ENCODE data around the gene RANBP3.

- TF ChIP-seq, protein P1, sequence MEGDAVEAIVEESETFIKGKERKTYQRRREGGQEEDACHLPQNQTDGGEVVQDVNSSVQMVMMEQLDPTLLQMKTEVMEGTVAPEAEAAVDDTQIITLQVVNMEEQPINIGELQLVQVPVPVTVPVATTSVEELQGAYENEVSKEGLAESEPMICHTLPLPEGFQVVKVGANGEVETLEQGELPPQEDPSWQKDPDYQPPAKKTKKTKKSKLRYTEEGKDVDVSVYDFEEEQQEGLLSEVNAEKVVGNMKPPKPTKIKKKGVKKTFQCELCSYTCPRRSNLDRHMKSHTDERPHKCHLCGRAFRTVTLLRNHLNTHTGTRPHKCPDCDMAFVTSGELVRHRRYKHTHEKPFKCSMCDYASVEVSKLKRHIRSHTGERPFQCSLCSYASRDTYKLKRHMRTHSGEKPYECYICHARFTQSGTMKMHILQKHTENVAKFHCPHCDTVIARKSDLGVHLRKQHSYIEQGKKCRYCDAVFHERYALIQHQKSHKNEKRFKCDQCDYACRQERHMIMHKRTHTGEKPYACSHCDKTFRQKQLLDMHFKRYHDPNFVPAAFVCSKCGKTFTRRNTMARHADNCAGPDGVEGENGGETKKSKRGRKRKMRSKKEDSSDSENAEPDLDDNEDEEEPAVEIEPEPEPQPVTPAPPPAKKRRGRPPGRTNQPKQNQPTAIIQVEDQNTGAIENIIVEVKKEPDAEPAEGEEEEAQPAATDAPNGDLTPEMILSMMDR (IDR thresholded peaks at IDR 0.05) = no peak
- TF ChIP-seq POLR2A (IDR thresholded peaks at IDR 0.05) = no peak
These were observed 10.4 kb downstream of the RANBP3 start for GRCh38 chr19:5967571-5967970.

All from thyroid gland (tissue), 4 donors.